ENCODE results near the gene DCTPP1. TPM values are rescaled to one million over a fixed set of nuclear protein-coding genes. Genes with fewer than 3 reads are reported as not detected.
"Not testable (repeated sequence)": the region's sequence is repeated elsewhere in the genome, so short reads cannot be mapped to it uniquely, and the experiment has no call there.

The DCTPP1 gene
- total RNA-seq, 2 donors from 2014 or later, result 3.3 to 15.0 TPM

DNA sequence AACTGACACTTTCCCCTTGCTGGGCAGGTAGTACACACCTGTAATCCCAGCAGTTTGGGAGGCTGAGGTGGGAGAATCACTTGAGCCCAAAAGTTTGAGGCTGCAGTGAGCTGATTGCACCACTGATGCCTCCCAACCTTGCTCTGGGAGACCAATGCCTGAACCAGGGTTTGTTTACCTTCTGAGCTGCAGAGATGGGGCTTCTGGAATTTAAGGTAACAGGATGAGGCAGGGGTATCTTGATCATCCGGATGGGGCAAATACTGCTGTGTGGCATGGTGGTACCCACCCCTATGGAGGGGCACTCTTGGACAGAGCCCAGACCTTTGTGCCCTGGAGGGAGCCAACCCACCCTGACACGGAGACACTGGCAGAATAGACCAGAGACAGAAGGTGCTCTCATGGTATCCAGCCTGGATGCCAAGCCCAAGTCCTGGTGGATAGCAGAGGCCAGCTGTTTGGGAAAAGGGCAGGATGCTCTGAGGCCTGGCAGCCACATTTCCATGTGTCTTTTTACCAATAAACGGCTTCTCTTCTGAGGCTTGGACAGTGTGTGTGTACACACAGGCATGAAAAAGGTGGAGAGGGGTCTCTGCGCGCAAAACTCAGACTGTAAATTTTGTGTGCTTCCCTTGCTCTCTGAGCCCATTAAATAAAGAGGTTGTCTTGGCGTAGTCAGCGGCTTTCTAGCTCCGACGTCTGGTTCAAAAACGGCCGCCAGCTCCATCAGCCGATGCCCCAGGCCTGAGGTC lies 30.2 kb downstream of the DCTPP1 start:
- H3K36me3 ChIP-seq (replicated peaks in 1 of 2; ENCODE audit: insufficient read depth in 1 of 2, low read depth in 2 of 2), result no peaks in the 10 kb centered on the region
- H3K27ac ChIP-seq, result peak overlapping the region; percentile 46 to 81 (median 70)
- ATAC-seq, result no peak
- 25 to 41% methylated on average over 4 to 12 of the region's 12 CpGs for WGBS, 2 donors
- H3K27me3 ChIP-seq, result no peaks in the 10 kb centered on the region
- H3K4me3 ChIP-seq, result peak overlapping the region in 1 of 2 donors; percentile 50
- peaks cover 46% of the 10 kb centered on the region for H3K4me1 ChIP-seq
- no peak for DNase-seq
- intact Hi-C loops (cut with DNase I), result no loop called here
- TF ChIP-seq, protein P1, sequence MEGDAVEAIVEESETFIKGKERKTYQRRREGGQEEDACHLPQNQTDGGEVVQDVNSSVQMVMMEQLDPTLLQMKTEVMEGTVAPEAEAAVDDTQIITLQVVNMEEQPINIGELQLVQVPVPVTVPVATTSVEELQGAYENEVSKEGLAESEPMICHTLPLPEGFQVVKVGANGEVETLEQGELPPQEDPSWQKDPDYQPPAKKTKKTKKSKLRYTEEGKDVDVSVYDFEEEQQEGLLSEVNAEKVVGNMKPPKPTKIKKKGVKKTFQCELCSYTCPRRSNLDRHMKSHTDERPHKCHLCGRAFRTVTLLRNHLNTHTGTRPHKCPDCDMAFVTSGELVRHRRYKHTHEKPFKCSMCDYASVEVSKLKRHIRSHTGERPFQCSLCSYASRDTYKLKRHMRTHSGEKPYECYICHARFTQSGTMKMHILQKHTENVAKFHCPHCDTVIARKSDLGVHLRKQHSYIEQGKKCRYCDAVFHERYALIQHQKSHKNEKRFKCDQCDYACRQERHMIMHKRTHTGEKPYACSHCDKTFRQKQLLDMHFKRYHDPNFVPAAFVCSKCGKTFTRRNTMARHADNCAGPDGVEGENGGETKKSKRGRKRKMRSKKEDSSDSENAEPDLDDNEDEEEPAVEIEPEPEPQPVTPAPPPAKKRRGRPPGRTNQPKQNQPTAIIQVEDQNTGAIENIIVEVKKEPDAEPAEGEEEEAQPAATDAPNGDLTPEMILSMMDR (IDR thresholded peaks at IDR 0.05), result no peak
- TF ChIP-seq POLR2A (IDR thresholded peaks at IDR 0.05), result no peak
- H3K9me3 ChIP-seq, result no peaks in the 10 kb centered on the region

DNA sequence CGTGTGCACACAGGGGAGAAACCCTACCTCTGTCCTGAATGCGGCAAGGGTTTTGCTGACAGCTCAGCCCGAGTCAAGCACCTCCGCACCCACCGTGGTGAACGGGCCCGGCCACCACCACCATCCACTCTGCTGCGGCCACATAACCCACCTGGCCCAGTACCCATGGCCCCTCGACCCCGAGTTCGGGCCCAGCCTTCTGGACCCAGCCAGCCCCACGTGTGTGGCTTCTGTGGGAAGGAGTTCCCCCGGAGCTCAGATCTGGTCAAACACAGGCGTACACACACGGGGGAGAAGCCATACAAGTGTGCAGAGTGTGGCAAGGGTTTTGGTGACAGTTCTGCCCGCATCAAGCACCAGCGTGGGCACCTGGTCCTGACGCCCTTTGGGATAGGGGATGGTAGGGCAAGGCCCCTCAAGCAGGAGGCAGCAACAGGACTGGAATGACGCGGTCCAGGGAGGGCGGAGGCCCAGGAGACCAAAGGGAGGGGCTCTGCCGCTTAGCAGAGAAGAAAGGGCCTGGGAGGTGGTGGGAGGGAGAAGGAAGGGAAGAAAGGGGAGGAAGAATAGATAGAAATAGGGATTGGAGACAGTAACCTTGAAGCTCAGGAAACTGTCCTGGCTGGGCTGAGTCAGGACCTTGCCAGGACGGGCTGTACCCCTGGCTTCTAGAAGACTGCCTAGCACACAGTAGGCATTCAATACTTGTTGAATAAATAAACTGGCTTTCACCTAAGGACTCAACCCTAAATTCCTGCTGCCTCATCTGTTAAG lies 31.0 kb downstream of the DCTPP1 start:
- intact Hi-C loops (cut with DNase I), result no loop called here
- no peak overlapping the region for H3K27ac ChIP-seq

DNA sequence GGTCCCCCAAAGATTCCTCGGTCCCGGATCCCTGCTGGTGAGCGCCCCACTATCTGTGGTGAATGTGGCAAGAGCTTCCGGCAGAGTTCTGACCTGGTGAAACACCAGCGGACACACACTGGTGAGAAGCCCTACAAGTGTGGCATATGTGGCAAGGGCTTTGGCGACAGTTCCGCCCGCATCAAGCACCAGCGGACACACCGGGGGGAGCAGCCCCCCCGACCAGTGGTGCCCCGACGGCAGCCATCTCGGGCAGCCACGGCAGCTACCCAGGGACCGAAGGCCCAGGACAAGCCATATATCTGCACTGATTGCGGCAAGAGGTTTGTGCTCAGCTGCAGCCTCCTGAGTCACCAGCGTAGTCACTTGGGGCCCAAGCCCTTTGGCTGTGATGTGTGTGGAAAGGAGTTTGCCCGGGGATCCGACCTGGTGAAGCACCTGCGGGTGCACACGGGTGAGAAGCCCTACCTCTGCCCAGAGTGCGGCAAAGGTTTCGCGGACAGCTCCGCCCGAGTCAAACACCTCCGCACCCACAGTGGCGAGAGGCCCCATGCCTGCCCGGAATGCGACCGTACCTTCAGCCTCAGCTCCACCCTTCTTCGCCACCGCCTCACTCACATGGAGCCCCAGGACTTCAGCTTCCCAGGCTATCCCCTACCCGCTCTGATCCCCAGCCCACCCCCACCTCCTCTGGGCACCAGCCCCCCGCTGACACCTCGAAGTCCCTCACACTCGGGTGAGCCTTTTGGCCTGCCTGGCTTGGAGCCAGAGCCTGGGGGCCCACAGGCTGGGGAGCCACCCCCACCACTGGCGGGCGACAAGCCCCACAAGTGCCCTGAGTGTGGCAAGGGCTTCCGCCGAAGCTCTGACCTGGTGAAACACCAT lies 31.8 kb downstream of the DCTPP1 start:
- Histone ChIP-seq H3K36me3 (replicated peaks in 1 of 2; ENCODE audit: insufficient read depth in 1 of 2, low read depth in 2 of 2) (no peaks in the 10 kb centered on the region), H3K9me3 (no peaks in the 10 kb centered on the region), H3K4me1 (peaks cover 49% of the 10 kb centered on the region), H3K27ac (no peak overlapping the region), H3K4me3 (no peak overlapping the region), H3K27me3 (no peaks in the 10 kb centered on the region)
- intact Hi-C loops (cut with DNase I), result no loop called here
- no peak for DNase-seq
- no peak for ATAC-seq
- no peak for TF ChIP-seq POLR2A (IDR thresholded peaks at IDR 0.05)
- TF ChIP-seq, protein P1 (IDR thresholded peaks at IDR 0.05), result no peak
- WGBS, 2 donors, result 87 to 97% methylated on average over 6 to 36 of the region's 42 CpGs

More for the DNA sequence above, 31.0 kb downstream of the DCTPP1 start:
- WGBS, 2 donors, result 79 to 85% methylated on average over 10 to 23 of the region's 23 CpGs
- ATAC-seq, result no peak
- no peak for TF ChIP-seq POLR2A (IDR thresholded peaks at IDR 0.05)
- TF ChIP-seq, protein P1 (IDR thresholded peaks at IDR 0.05), result no peak
- no peaks in the 10 kb centered on the region for H3K9me3 ChIP-seq
- H3K4me1 ChIP-seq, result peaks cover 49% of the 10 kb centered on the region
- DNase-seq, result no peak
- no peaks in the 10 kb centered on the region for H3K27me3 ChIP-seq
- no peak overlapping the region for H3K4me3 ChIP-seq
- H3K36me3 ChIP-seq (replicated peaks in 1 of 2; ENCODE audit: insufficient read depth in 1 of 2, low read depth in 2 of 2), result no peaks in the 10 kb centered on the region

GRCh38 chr16:30397056-30397455 lies 32.8 kb downstream of the DCTPP1 start:
- 71 to 81% methylated on average over 4 of the region's 4 CpGs for WGBS, 2 donors
- Histone ChIP-seq H3K4me1 (peaks cover 46% of the 10 kb centered on the region), H3K4me3 (no peak overlapping the region), H3K36me3 (replicated peaks in 1 of 2; ENCODE audit: insufficient read depth in 1 of 2, low read depth in 2 of 2) (no peaks in the 10 kb centered on the region), H3K27ac (no peak overlapping the region), H3K27me3 (no peaks in the 10 kb centered on the region), H3K9me3 (no peaks in the 10 kb centered on the region)
- ATAC-seq, result no peak
- TF ChIP-seq, protein P1 (IDR thresholded peaks at IDR 0.05), result no peak
- TF ChIP-seq POLR2A (IDR thresholded peaks at IDR 0.05), result no peak
- intact Hi-C loops (cut with DNase I), result no loop called here
- DNase-seq, result no peak

GRCh38 chr16:30396627-30397026 lies 33.2 kb downstream of the DCTPP1 start:
- WGBS, 2 donors, result 68 to 71% methylated on average over 4 of the region's 4 CpGs
- not testable (repeated sequence) for H3K27ac ChIP-seq

More at GRCh38 chr16:30396627-30397026, 33.2 kb downstream of the DCTPP1 start:
- intact Hi-C loops (cut with DNase I); H3K27me3 ChIP-seq; H3K36me3 ChIP-seq (replicated peaks in 1 of 2; ENCODE audit: insufficient read depth in 1 of 2, low read depth in 2 of 2); ATAC-seq; H3K9me3 ChIP-seq; H3K4me3 ChIP-seq; DNase-seq: not testable (repeated sequence)
- peaks cover 42% of the 10 kb centered on the region for H3K4me1 ChIP-seq

All from body of pancreas (tissue), 4 donors.